Activated CD4-positive, alpha-beta T cell treated with anti-CD3 and anti-CD28 coated beads, Interleukin-2, amount 50 U/mL, for 1 hour (primary cell): Measurements from ENCODE around the gene HMGB2.

Source experiments
- DNase-seq: peaks from one replicate; pipeline ENCODE4 v3.0.0-alpha.2; 2020

Gene HMGB2

GRCh38 chr4:173287486-173287885, 46.7 kb downstream of the HMGB2 start:
- DNase-seq = no peak

GRCh38 chr4:173284463-173284862, 49.7 kb downstream of the HMGB2 start:
- DNase-seq = no peak

- no peak for DNase-seq
Measured at GRCh38 chr4:173282626-173283025, 51.5 kb downstream of the HMGB2 start.

- DNase-seq = no peak
Measured at GRCh38 chr4:173282256-173282562, 51.9 kb downstream of the HMGB2 start.

GRCh38 chr4:173281406-173282255, 52.5 kb downstream of the HMGB2 start:
- DNase-seq = no peak
